ENCODE results near the gene BMERB1.

Gene BMERB1

DNA sequence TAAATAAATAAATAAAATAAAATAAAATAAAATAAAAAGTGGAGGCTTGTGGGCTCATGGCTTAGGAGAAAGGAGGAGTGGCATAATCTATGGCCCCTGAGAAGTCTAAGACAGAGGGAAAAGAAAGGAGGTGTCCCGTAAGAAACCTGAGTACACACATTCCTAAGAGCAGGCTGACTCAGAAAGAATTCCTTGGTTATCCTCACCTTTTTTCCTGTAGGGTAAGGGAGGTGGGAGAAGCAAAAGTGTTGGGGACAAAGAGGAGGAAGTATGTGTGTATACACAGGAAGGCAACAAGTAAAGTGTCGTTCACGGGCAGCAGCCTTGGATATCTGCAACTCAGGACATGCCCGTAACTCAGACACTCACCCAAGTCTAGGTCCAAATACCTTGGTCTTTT lies 179.3 kb downstream of the BMERB1 start:
- no peak for DNase-seq (ENCODE audit: low read depth)

DNA sequence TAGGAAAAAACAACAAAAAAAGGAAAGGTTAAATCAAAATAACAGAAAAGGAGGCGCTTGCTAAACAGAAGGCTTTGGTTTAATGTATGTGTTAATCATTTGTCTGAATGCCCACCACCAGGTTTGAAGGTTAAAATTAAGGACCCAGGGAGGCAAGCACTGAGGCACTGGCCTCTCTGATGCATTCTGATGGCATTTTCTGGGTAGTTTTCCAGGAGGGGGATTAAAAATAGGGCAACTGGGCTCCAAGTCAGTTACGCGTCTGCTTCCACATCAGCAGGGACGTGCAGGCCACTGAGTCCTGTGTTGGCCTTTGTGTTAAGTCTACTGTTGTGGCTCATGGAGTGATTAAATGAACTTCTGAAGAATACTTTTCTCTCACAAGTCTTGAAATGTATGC lies 181.6 kb downstream of the BMERB1 start:
- no peak for DNase-seq (ENCODE audit: low read depth)

GRCh38 chr16:15616475-15617165 lies 182.2 kb downstream of the BMERB1 start:
- DNase-seq (ENCODE audit: low read depth): no peak

- DNase-seq (ENCODE audit: low read depth): no peak
Observed at GRCh38 chr16:15617901-15618300, 183.5 kb downstream of the BMERB1 start.

GRCh38 chr16:15618392-15618791 lies 184.0 kb downstream of the BMERB1 start:
- no peak for DNase-seq (ENCODE audit: low read depth)

DNA sequence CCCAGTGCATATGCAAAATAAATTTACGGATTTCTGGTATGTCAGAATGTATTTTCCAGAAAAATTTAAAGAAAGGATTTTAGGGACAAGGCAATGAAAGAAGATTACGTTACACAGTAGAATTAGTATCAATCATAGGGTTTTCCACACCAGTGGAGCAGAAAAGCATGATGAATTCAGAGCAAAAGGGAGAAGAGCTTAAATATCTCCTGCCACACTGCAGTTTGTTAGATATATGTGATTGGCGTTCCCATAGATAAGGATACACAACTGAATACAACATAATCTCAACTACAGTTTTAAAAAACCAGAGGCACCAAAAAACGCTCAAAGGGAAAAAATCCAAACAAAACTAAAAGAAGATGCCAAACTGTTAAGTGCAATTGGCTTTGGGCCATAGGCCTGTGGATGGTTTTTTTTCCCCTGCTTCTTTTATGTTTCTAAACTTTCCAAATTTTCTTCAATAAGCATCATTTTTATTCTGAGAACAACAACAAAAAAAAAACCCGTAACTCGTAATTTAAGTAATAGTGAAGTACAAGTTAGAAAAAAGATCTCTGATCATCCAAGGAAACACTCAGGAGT lies 186.3 kb downstream of the BMERB1 start:
- no peak for DNase-seq (ENCODE audit: low read depth)

DNA sequence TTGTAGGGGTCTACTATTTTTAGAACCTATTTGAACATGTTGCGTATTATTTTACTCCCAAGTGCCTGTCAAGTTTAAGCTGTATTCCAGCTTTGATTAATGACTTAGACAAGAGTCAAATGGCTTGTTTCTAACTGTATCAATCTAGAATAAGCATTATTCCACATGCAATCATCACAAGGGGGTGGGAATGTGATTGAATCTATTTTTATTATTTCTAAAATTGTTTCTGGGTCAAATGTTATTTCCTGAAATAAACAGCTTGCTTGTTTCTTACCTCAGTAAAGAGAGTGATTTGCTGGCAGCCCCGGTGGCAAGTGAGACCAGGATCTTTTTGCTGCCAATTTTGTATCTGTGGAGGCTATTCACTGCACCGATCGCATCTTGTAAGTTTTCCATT lies 187.1 kb downstream of the BMERB1 start:
- DNase-seq (ENCODE audit: low read depth): no peak

- no peak for DNase-seq (ENCODE audit: low read depth)
Observed at GRCh38 chr16:15621889-15622288, 187.5 kb downstream of the BMERB1 start.

DNA sequence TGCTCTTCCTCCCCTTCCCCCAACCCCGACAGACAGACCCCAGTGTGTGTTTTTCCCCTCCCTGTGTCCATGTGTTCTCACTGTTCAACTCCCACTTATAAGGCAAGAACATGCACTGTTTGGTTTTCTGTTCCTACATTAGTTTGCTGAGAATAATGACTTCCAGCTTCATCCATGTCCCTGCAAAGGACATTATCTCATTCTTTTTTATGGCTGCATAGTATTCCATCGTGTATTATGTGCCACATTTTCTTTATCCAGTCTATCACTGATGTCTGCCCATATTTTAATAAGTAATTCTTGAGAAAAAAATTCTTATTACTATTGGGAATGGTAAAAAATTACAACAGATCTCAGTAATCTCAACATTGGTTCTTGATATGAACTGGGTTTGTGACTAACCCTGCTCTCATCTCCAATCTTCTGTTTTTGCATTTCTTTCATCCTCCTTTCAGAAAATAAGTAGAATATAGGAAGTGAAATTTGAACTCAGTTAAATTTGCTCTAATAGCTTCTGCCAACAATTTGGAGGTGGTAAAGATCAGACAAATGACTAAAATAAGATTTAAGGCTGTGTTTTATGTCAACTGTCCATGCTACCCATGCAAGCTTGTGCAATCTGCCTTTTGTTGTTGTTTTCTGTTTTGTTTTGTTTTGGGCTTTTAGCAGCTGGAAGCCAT lies 197.5 kb downstream of the BMERB1 start:
- no peak for DNase-seq (ENCODE audit: low read depth)

GRCh38 chr16:15635926-15636325 lies 201.5 kb downstream of the BMERB1 start:
- DNase-seq (ENCODE audit: low read depth): no peak

- no peak for DNase-seq (ENCODE audit: low read depth)
Observed at GRCh38 chr16:15636392-15636873, 202.0 kb downstream of the BMERB1 start.
